H9 (cell line): ENCODE results near the gene JPH2. TPM values are rescaled to one million over a fixed set of nuclear protein-coding genes. Genes with fewer than 3 reads are reported as not detected.

Experiments used
- DNase-seq: peaks from one replicate; pipeline ENCODE4 v3.0.0-alpha.2; 2017
- H2AFZ ChIP-seq: one replicate; pipeline ENCODE4 v1.6.1; 2013; ENCODE audit warnings: mild to moderate bottlenecking, low read length, control low read depth, moderate library complexity
- H2AK5ac ChIP-seq: 2 replicates; pipeline ENCODE4 v1.6.1; 2013; ENCODE audit warnings: low read length, control low read depth, mixed read lengths; ENCODE audit not compliant: insufficient read length
- H2BK120ac ChIP-seq: one replicate; pipeline ENCODE4 v1.6.1; 2013; ENCODE audit warnings: low read depth, mild to moderate bottlenecking, low read length, control low read depth, inconsistent platforms; ENCODE audit not compliant: poor library complexity, severe bottlenecking
- H2BK12ac ChIP-seq: 2 replicates; pipeline ENCODE4 v1.6.1; 2013; ENCODE audit warnings: low read length, control low read depth, mixed read lengths, low read depth; ENCODE audit not compliant: insufficient read length
- H2BK15ac ChIP-seq: 2 replicates; pipeline ENCODE4 v1.6.1; 2013; ENCODE audit warnings: low read depth, low read length, control low read depth
- H2BK20ac ChIP-seq: one replicate; pipeline ENCODE4 v1.6.1; 2013; ENCODE audit warnings: low read depth, mild to moderate bottlenecking, low read length, control low read depth, inconsistent platforms; ENCODE audit not compliant: poor library complexity, severe bottlenecking
- H2BK5ac ChIP-seq: 2 replicates; pipeline ENCODE4 v1.6.1; 2013; ENCODE audit warnings: low read length, control low read depth, mixed read lengths; ENCODE audit not compliant: insufficient read length
- H3K14ac ChIP-seq: 2 replicates; pipeline ENCODE4 v1.6.1; 2013; ENCODE audit warnings: low read length, control low read depth; ENCODE audit not compliant: insufficient read depth
- H3K18ac ChIP-seq: 2 replicates; pipeline ENCODE4 v1.6.1; 2013; ENCODE audit warnings: low read depth, mild to moderate bottlenecking, mixed read lengths, low read length, control low read depth; ENCODE audit not compliant: insufficient read length
- H3K23ac ChIP-seq: 2 replicates; pipeline ENCODE4 v1.6.1; 2013; ENCODE audit warnings: low read length, control low read depth, mixed read lengths, low read depth; ENCODE audit not compliant: insufficient read length
- H3K23me2 ChIP-seq: 2 replicates; pipeline ENCODE4 v1.6.1; 2013; ENCODE audit warnings: low read depth, mild to moderate bottlenecking, mixed read lengths, low read length, control low read depth; ENCODE audit not compliant: insufficient read length, poor library complexity, severe bottlenecking
- H3K27ac ChIP-seq: 2 replicates; pipeline ENCODE4 v1.5.1; 2013; ENCODE audit warnings: low read length, control low read depth, mixed read lengths, low read depth; ENCODE audit not compliant: insufficient read length
- H3K27me3 ChIP-seq: 2 replicates; pipeline ENCODE4 v1.6.1; 2013; ENCODE audit warnings: low read length, control low read depth, inconsistent platforms; ENCODE audit not compliant: insufficient read depth
- H3K4ac ChIP-seq: 2 replicates; pipeline ENCODE4 v1.6.1; 2013; ENCODE audit warnings: low read depth, mild to moderate bottlenecking, control low read depth, inconsistent platforms, low read length, moderate library complexity
- H3K4me1 ChIP-seq: 2 replicates; pipeline ENCODE4 v1.6.1; 2013; ENCODE audit warnings: low read length, control low read depth, inconsistent platforms; ENCODE audit not compliant: insufficient read depth
- H3K4me2 ChIP-seq: 2 replicates; pipeline ENCODE4 v1.6.1; 2013; ENCODE audit warnings: low read length, control low read depth, mixed read lengths; ENCODE audit not compliant: insufficient read length, insufficient read depth
- H3K56ac ChIP-seq: 2 replicates; pipeline ENCODE4 v1.6.1; 2013; ENCODE audit warnings: low read depth, mild to moderate bottlenecking, mixed read lengths, low read length, control low read depth; ENCODE audit not compliant: insufficient read length
- H3K79me1 ChIP-seq: 2 replicates; pipeline ENCODE4 v1.6.1; 2013; ENCODE audit warnings: low read depth, mild to moderate bottlenecking, moderate library complexity, low read length, control low read depth, inconsistent platforms; ENCODE audit not compliant: insufficient read depth, poor library complexity, severe bottlenecking
- H3K79me2 ChIP-seq: 2 replicates; pipeline ENCODE4 v1.6.1; 2013; ENCODE audit warnings: low read length, control low read depth, inconsistent platforms; ENCODE audit not compliant: insufficient read depth
- H3K9ac ChIP-seq: 2 replicates; pipeline ENCODE4 v1.6.1; 2013; ENCODE audit warnings: low read length, control low read depth, mixed read lengths; ENCODE audit not compliant: insufficient read length; ENCODE audit errors: extremely low read depth
- H3K9me3 ChIP-seq: one replicate; pipeline ENCODE4 v1.6.1; 2013; ENCODE audit warnings: low read depth, low read length, inconsistent platforms; ENCODE audit not compliant: control insufficient read depth
- H3T11ph ChIP-seq: one replicate; pipeline ENCODE4 v1.6.1; 2013; ENCODE audit warnings: mild to moderate bottlenecking, low read length, control low read depth, inconsistent platforms
- H4K20me1 ChIP-seq: one replicate; pipeline ENCODE4 v1.6.1; 2013; ENCODE audit not compliant: control insufficient read depth, insufficient read length, insufficient read depth
- H4K5ac ChIP-seq: 2 replicates; pipeline ENCODE4 v1.6.1; 2013; ENCODE audit warnings: low read depth, mild to moderate bottlenecking, mixed read lengths, low read length, control low read depth; ENCODE audit not compliant: insufficient read length
- H4K8ac ChIP-seq: replicated peaks from 2 replicates; pipeline ENCODE4 v1.6.1; 2013; ENCODE audit warnings: low read length, control low read depth, mixed read lengths, low read depth; ENCODE audit not compliant: insufficient read length
- H4K91ac ChIP-seq: 2 replicates; pipeline ENCODE4 v1.6.1; 2013; ENCODE audit warnings: low read depth, mild to moderate bottlenecking, moderate library complexity, mixed read lengths, low read length, control low read depth; ENCODE audit not compliant: insufficient read length
- H3K27ac Mint-ChIP-seq, 3 experiments: 2 replicates in 2 of 3; 3 replicates in 1 of 3; pipeline ENCODE4 v1.8.0; 2020 to 2021; ENCODE audit warnings: mixed read lengths in 3 of 3, mild to moderate bottlenecking in 1 of 3, moderate library complexity in 1 of 3
- H3K27me3 Mint-ChIP-seq: 2 replicates; pipeline ENCODE4 v1.8.0; 2021; ENCODE audit warnings: low read depth, mild to moderate bottlenecking, moderate library complexity, mixed read lengths
- H3K36me3 Mint-ChIP-seq, 3 experiments: 2 replicates in 2 of 3; 3 replicates in 1 of 3; pipeline ENCODE4 v1.8.0; 2020 to 2021; ENCODE audit warnings: low read depth in 3 of 3, mixed read lengths in 3 of 3; ENCODE audit not compliant: insufficient read depth in 1 of 3
- H3K4me1 Mint-ChIP-seq, 2 experiments: 2 replicates each; pipeline ENCODE4 v1.8.0; 2020; ENCODE audit warnings: mixed read lengths in 2 of 2
- H3K4me3 Mint-ChIP-seq, 2 experiments: 2 replicates in 1 of 2; 3 replicates in 1 of 2; pipeline ENCODE4 v1.8.0; 2020 to 2021; ENCODE audit warnings: mild to moderate bottlenecking in 2 of 2, mixed read lengths in 2 of 2, moderate library complexity in 1 of 2
- H3K9me3 Mint-ChIP-seq, 2 experiments: 2 replicates in 1 of 2; 3 replicates in 1 of 2; pipeline ENCODE4 v1.8.0; 2020; ENCODE audit warnings: mild to moderate bottlenecking in 2 of 2, mixed read lengths in 2 of 2, moderate library complexity in 1 of 2
- WGBS: extraction: QIAGEN DNeasy Blood & Tissue Kit; methylation state at CpG from one replicate; pipeline ENCODE4 v1.1.7; 2013; ENCODE audit warnings: missing lambda C conversion rate, low lambda C conversion rate, mixed read lengths; ENCODE audit not compliant: insufficient read length; ENCODE audit errors: extremely low coverage; 5-methylcytosine and 5-hydroxymethylcytosine counted together
- total RNA-seq: library from RNA; stranded (reverse); gene quantifications from 2 replicates; pipeline ENCODE4 v1.2.1, GENCODE V29; 2021
- TF ChIP-seq, protein P1 (sequence below): fragments of 200-600 bp; sonication (generic); conservative IDR thresholded peaks from 3 replicates; pipeline ENCODE4 v1.8.0; 2021; ENCODE audit warnings: antibody characterized with exemption, mild to moderate bottlenecking

The JPH2 gene
- total RNA-seq, 1 experiment from 2014 or later = 0.31 TPM

DNA sequence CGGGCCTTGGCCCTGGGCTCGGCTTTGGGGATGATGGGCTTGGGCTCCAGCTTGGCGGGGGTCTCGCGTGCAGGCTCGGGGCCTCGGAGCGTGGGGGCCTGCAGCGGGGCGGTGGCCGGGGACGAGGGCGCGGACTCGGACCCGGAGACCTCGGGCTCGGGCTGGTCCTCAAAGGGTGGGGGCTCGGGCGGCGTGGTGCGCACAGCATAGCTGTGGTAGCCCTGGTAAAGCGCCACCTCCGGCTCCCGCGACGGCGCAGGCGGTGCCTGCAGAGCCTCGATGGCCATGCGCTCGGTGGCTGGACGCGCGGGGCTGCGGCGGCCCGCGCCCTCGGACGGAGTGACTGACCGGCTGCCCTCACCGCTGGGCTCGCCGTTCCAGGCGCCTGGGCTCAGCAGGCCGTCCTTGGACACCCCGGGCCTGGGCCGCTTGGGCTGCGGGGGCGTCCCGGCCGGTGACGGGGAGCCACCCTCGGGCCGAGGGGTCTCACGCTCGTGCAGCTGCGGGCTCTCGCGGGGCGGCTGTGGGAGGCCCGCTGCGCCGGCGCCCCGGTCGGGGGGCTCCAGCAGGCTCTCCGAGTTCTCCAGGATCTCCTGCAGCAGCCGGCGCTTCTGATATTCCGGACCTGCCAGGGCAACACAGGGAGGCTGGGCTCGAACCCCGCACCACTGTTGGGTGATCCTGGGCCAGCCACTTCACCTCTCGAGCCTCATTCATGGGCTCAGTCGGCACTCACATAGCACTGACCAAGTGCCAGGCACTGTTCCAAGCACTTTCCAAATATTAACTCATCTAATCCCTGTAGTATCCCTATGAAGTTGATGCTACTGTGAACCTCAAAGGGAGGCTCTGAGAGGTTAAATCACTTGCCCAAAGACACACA lies 71.0 kb downstream of the JPH2 start:
- H3K27ac ChIP-seq = no peak overlapping the region
- H2AFZ ChIP-seq = no peak overlapping the region
- no peak overlapping the region for H2BK5ac ChIP-seq
- H3K79me1 ChIP-seq = no peaks in the 10 kb centered on the region
- H3K23ac ChIP-seq = no peak overlapping the region
- no peak overlapping the region for H3K56ac ChIP-seq
- no peak overlapping the region for H3K4me2 ChIP-seq
- no peaks in the 10 kb centered on the region; a peak in 1 of 5 replicates for H3K9me3 Mint-ChIP-seq
- H3K14ac ChIP-seq = no peak overlapping the region
- no peak overlapping the region for H4K5ac ChIP-seq
- no peaks in the 10 kb centered on the region for H3K9me3 ChIP-seq
- no peak overlapping the region for H4K8ac ChIP-seq
- H2AK5ac ChIP-seq = no peak overlapping the region
- peaks cover 6 to 15% of the 10 kb centered on the region in 2 experiments; a peak in 3 of 4 replicates for H3K4me1 Mint-ChIP-seq
- no peak overlapping the region for H2BK12ac ChIP-seq
- H3K79me2 ChIP-seq = no peaks in the 10 kb centered on the region
- no peak overlapping the region for H2BK120ac ChIP-seq
- no peak overlapping the region for H3K4ac ChIP-seq
- H3K27me3 ChIP-seq = no peaks in the 10 kb centered on the region
- TF ChIP-seq, protein P1, sequence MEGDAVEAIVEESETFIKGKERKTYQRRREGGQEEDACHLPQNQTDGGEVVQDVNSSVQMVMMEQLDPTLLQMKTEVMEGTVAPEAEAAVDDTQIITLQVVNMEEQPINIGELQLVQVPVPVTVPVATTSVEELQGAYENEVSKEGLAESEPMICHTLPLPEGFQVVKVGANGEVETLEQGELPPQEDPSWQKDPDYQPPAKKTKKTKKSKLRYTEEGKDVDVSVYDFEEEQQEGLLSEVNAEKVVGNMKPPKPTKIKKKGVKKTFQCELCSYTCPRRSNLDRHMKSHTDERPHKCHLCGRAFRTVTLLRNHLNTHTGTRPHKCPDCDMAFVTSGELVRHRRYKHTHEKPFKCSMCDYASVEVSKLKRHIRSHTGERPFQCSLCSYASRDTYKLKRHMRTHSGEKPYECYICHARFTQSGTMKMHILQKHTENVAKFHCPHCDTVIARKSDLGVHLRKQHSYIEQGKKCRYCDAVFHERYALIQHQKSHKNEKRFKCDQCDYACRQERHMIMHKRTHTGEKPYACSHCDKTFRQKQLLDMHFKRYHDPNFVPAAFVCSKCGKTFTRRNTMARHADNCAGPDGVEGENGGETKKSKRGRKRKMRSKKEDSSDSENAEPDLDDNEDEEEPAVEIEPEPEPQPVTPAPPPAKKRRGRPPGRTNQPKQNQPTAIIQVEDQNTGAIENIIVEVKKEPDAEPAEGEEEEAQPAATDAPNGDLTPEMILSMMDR = no peak
- no peak overlapping the region for H3K9ac ChIP-seq
- no peak for DNase-seq
- H2BK15ac ChIP-seq = no peak overlapping the region
- H3K27me3 Mint-ChIP-seq = no peaks in the 10 kb centered on the region
- no peak overlapping the region for H3K18ac ChIP-seq
- no peak overlapping the region for H3K27ac Mint-ChIP-seq
- no peak overlapping the region for H2BK20ac ChIP-seq
- H3K4me1 ChIP-seq = no peaks in the 10 kb centered on the region
- H3K23me2 ChIP-seq = no peaks in the 10 kb centered on the region
- no peak overlapping the region for H3T11ph ChIP-seq
- no peak overlapping the region for H4K91ac ChIP-seq
- WGBS = no CpG with 5 or more reads among the region's 76 CpGs
- H3K36me3 Mint-ChIP-seq = no peaks in the 10 kb centered on the region
- no peaks in the 10 kb centered on the region for H4K20me1 ChIP-seq
- no peak overlapping the region for H3K4me3 Mint-ChIP-seq
